Naive thymus-derived CD8-positive, alpha-beta T cell (primary cell): ENCODE measurements around the gene RILPL1. TPM values are rescaled to one million over a fixed set of nuclear protein-coding genes. Genes with fewer than 3 reads are reported as not detected.
"Not testable (repeated sequence)": the region's sequence is repeated elsewhere in the genome, so short reads cannot be mapped to it uniquely, and the experiment has no call there.

Source experiments
- ATAC-seq, 2 donors: fragments of 150-1000 bp; cut with Tn5 transposase in 1 of 2; sonication (Bioruptor Pico), chemical (Tn5 transposase) in 1 of 2; 1 replicate in 1 of 2; 2 replicates in 1 of 2; pipeline ENCODE4 v1.10.0; 2021; ENCODE audit warnings: mild to moderate bottlenecking in 2 of 2, moderate library complexity in 2 of 2
- POLR2A ChIA-PET: fragments of 350-600 bp; sonication (Branson Sonifier 250); formaldehyde crosslinking; loops from one replicate; lab custom pipeline; 2021; ENCODE audit warnings: antibody characterized with exemption; lab: Charles Lee
- DNase-seq, 10 donors: peaks; one replicate each; pipeline versions ENCODE4 v3.0.0 to v3.0.0-alpha.2; 2020 to 2022
- H3K27ac Mint-ChIP-seq, 10 donors: one replicate each; pipeline ENCODE4 v1.8.0; 2020 to 2022; ENCODE audit warnings: mild to moderate bottlenecking in 10 of 10, mixed read lengths in 10 of 10, moderate library complexity in 4 of 10, inconsistent platforms in 1 of 10
- H3K27me3 Mint-ChIP-seq, 5 donors: one replicate each; pipeline ENCODE4 v1.8.0; 2021 to 2022; ENCODE audit warnings: mixed read lengths in 5 of 5
- H3K36me3 Mint-ChIP-seq, 3 donors: one replicate each; pipeline ENCODE4 v1.8.0; 2020 to 2022; ENCODE audit warnings: mixed read lengths in 3 of 3, mild to moderate bottlenecking in 2 of 3, inconsistent platforms in 1 of 3
- H3K4me1 Mint-ChIP-seq, 4 donors: one replicate each; pipeline ENCODE4 v1.8.0; 2021 to 2022; ENCODE audit warnings: mixed read lengths in 4 of 4
- H3K4me3 Mint-ChIP-seq, 10 donors: one replicate each; pipeline ENCODE4 v1.8.0; 2020 to 2022; ENCODE audit warnings: mild to moderate bottlenecking in 10 of 10, mixed read lengths in 10 of 10, moderate library complexity in 6 of 10, inconsistent platforms in 1 of 10
- H3K9me3 Mint-ChIP-seq, 9 donors: one replicate each; pipeline ENCODE4 v1.8.0; 2020 to 2022; ENCODE audit warnings: mixed read lengths in 9 of 9, mild to moderate bottlenecking in 3 of 9, inconsistent platforms in 1 of 9, moderate library complexity in 1 of 9
- polyA plus RNA-seq, 3 donors: library from polyadenylated mRNA; unstranded; fragments of 300-500 nt; fragmentation: Illumina TruSeq; gene quantifications; one replicate each; pipeline ENCODE4 v1.2.3, GENCODE V29; 2021
- total RNA-seq, 8 experiments: library from RNA in 2 of 8; stranded (reverse) in 2 of 8; gene quantifications; one replicate each; pipeline ENCODE4 v1.2.3 and lab custom pipeline; 2021 to 2026

RILPL1 gene
- total and polyA plus RNA-seq, 5 experiments from 2014 or later, result 0.06 to 5.9 (median 0.24) TPM

GRCh38 chr12:123506059-123506842 is 27.3 kb downstream of the RILPL1 start:
- Mint-ChIP-seq H3K4me3 (no peak overlapping the region), H3K4me1 (peaks cover 0 to 5% (median 2%) of the 10 kb centered on the region in 4 donors), H3K27ac (peak overlapping the region in 1 of 10 donors; percentile 50), H3K9me3 (no peaks in the 10 kb centered on the region), H3K27me3 (peaks cover 0 to 1% (median 0%) of the 10 kb centered on the region in 5 donors), H3K36me3 (no peaks in the 10 kb centered on the region)
- DNase-seq, result peak in 1 of 10 donors; percentile 23
- POLR2A ChIA-PET, result no interaction called here
- no peak for ATAC-seq

DNA sequence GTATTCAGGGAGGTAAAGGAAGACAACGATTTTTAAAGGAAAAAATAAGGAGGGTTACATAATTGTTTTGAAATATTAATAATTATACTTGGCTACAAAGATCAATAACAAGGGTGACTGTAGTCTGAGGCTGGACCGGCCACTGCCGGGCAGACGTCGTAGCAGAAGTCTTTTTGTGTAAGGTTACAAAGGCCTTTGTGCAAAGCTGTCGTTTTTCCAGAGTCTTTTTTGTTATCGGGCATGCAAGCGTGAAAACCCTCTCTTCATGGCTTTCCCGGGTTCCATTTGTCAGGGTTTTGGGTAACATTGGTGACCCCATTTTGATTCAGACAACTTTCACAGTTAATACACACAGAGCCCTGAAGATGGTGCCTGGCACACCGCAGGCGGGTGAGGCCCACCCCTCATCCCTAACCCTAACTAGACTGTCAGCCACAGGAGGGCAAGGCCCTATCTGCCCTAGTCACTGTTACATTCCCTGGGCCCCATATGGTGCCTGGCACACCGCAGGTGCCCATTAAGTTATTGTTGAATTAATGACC is 31.3 kb downstream of the RILPL1 start:
- Mint-ChIP-seq H3K27ac (no peak overlapping the region), H3K27me3 (no peaks in the 10 kb centered on the region), H3K36me3 (peaks cover 0 to 6% (median 3%) of the 10 kb centered on the region in 3 donors), H3K4me3 (no peak overlapping the region), H3K4me1 (peaks cover 0 to 6% (median 0%) of the 10 kb centered on the region in 4 donors), H3K9me3 (no peaks in the 10 kb centered on the region)
- no peak for ATAC-seq
- no peak for DNase-seq
- POLR2A ChIA-PET, result no interaction called here

GRCh38 chr12:123499332-123499731 is 34.2 kb downstream of the RILPL1 start:
- DNase-seq, result no peak
- Mint-ChIP-seq H3K9me3 (no peaks in the 10 kb centered on the region), H3K4me1 (peaks cover 0 to 5% (median 0%) of the 10 kb centered on the region in 4 donors), H3K27me3 (no peaks in the 10 kb centered on the region), H3K27ac (peak overlapping the region in 2 of 10 donors; percentile 33 to 57), H3K4me3 (no peak overlapping the region), H3K36me3 (peaks cover 0 to 6% (median 5%) of the 10 kb centered on the region in 3 donors)
- POLR2A ChIA-PET, result no interaction called here
- ATAC-seq, result no peak

- Mint-ChIP-seq H3K4me1 (peaks cover 0 to 5% (median 0%) of the 10 kb centered on the region in 4 donors), H3K9me3 (no peaks in the 10 kb centered on the region), H3K36me3 (peaks cover 0 to 6% (median 5%) of the 10 kb centered on the region in 3 donors), H3K4me3 (no peak overlapping the region), H3K27ac (no peak overlapping the region), H3K27me3 (no peaks in the 10 kb centered on the region)
- no peak for ATAC-seq
- no peak for DNase-seq
- POLR2A ChIA-PET, result no interaction called here
These were observed 35.2 kb downstream of the RILPL1 start for GRCh38 chr12:123498126-123498825.

- H3K4me1 Mint-ChIP-seq, result peaks cover 0 to 5% (median 0%) of the 10 kb centered on the region in 4 donors
- H3K27me3 Mint-ChIP-seq, result no peaks in the 10 kb centered on the region
- DNase-seq (no peak), ATAC-seq (no peak)
- H3K36me3 Mint-ChIP-seq, result peaks cover 0 to 6% (median 5%) of the 10 kb centered on the region in 3 donors
- POLR2A ChIA-PET, result no interaction called here
- H3K4me3 Mint-ChIP-seq, result no peak overlapping the region
- H3K27ac Mint-ChIP-seq, result no peak overlapping the region
- H3K9me3 Mint-ChIP-seq, result no peaks in the 10 kb centered on the region
These were observed 36.5 kb downstream of the RILPL1 start for GRCh38 chr12:123497065-123497464.

DNA sequence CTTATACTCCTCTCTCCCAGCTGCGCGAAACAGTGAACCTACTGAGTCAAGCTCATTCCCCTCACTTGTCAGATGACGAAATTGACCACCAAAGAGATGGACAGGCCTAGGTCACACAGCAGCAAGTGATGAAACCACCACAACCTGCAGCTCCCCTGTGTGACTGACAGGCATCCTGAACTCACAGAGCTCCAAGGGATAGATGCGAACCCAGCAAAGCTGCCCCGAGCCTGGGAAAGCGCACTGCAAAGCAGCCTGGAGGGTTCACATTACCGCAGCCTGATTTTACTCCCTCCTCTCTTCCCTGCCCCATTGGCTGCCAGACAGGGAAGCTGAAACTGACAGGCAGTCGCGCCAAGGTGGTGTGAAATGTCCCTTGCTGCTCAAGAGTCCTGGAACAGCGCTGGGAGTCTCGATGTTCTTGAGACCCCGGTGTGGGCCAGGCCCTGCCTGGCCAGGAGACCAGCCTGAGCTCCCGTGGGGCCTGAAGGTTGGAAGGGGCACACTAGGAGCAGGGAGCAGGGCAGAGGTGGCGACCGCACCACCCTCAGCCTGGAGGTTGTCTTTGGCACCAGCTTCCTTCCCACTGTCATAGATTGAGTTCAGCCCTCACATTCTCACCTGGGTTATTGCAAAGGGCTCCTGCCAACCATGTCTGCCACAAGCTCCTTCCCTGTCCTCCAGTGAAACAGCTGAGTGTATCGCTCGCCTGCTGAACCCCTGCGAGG is 39.2 kb downstream of the RILPL1 start:
- POLR2A ChIA-PET, result interaction anchor here (0.6 to 1.1 kb wide), 2 partner anchors 36 to 164 kb away, joined by 3 to 5 read pairs; partner anchors contain the start of gene SNRNP35
- Mint-ChIP-seq H3K4me3 (no peak overlapping the region), H3K9me3 (no peaks in the 10 kb centered on the region), H3K27ac (peak overlapping the region in 1 of 10 donors; percentile 9), H3K36me3 (peaks cover 0 to 6% (median 5%) of the 10 kb centered on the region in 3 donors), H3K27me3 (no peaks in the 10 kb centered on the region), H3K4me1 (peaks cover 0 to 5% (median 0%) of the 10 kb centered on the region in 4 donors)
- DNase-seq, result no peak
- ATAC-seq, result no peak

GRCh38 chr12:123492339-123493039 is 41.0 kb downstream of the RILPL1 start:
- H3K27me3 Mint-ChIP-seq, H3K9me3 Mint-ChIP-seq, POLR2A ChIA-PET, H3K4me1 Mint-ChIP-seq, DNase-seq, H3K4me3 Mint-ChIP-seq, ATAC-seq, H3K36me3 Mint-ChIP-seq: not testable (repeated sequence)
- peak overlapping the region in 2 of 10 donors; percentile 2 to 69 for H3K27ac Mint-ChIP-seq

- peaks cover 0 to 2% (median 0%) of the 10 kb centered on the region in 4 donors for H3K4me1 Mint-ChIP-seq
- no peaks in the 10 kb centered on the region for H3K27me3 Mint-ChIP-seq
- no peak for ATAC-seq
- H3K9me3 Mint-ChIP-seq, result no peaks in the 10 kb centered on the region
- H3K27ac Mint-ChIP-seq, result no peak overlapping the region
- no peak for DNase-seq
- POLR2A ChIA-PET, result no interaction called here
- H3K4me3 Mint-ChIP-seq, result no peak overlapping the region
- H3K36me3 Mint-ChIP-seq, result no peaks in the 10 kb centered on the region
These were observed 42.0 kb downstream of the RILPL1 start for GRCh38 chr12:123491481-123491880.

DNA sequence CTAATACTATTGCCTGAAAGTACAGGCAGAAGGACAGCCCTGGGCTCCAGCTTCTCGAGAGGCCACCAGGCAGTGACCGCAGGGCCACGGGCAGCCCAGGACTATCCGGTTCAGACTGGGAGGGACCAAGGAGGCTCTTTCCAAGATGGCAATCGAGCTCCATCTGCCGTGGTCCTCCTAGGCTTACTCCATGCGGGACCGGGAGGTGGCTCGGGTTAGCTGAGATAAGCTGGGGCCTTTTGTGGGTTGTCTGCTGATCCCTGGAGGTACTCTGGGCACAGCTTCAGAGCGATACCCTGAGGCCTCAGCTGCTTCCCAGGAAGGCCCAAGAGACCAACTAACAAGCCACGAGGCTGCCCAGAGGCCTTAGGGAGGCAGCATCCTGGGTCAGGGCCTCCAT is 42.5 kb downstream of the RILPL1 start:
- no peak overlapping the region for H3K27ac Mint-ChIP-seq
- no peaks in the 10 kb centered on the region for H3K36me3 Mint-ChIP-seq
- ATAC-seq (no peak), DNase-seq (no peak)
- POLR2A ChIA-PET, result interaction anchor here (0.7 kb wide), 1 partner anchor 139 kb away, joined by 4 read pairs; no protein-coding TSS in a partner anchor
- no peaks in the 10 kb centered on the region for H3K9me3 Mint-ChIP-seq
- H3K4me1 Mint-ChIP-seq, result peaks cover 0 to 4% (median under 1%) of the 10 kb centered on the region in 4 donors
- no peaks in the 10 kb centered on the region for H3K27me3 Mint-ChIP-seq
- no peak overlapping the region for H3K4me3 Mint-ChIP-seq

DNA sequence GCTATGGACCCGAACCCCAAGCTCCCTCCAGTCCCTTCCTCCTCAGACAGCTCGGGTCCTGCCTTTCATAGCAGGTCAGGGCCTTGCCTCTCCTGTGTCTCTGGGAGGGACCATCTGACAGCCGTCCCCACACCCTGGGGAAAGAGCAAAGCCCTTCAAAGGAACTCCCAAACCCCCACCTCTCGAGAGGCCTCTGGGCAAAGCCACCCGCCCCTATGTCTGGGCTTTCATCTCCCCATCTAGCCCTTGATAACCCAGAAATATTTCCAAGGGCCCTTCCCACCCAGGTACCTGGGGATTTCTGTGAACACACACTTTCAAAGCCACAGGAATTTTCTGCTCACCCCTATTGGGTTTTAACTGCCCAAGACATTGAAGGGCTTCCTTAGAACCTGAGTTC is 43.4 kb downstream of the RILPL1 start:
- no peak for DNase-seq
- no peaks in the 10 kb centered on the region for H3K36me3 Mint-ChIP-seq
- no peak for ATAC-seq
- H3K9me3 Mint-ChIP-seq, result no peaks in the 10 kb centered on the region
- H3K4me3 Mint-ChIP-seq, result no peak overlapping the region
- peak overlapping the region in 1 of 10 donors; percentile 22 for H3K27ac Mint-ChIP-seq
- POLR2A ChIA-PET, result no interaction called here
- peaks cover 0 to 7% (median 3%) of the 10 kb centered on the region in 4 donors for H3K4me1 Mint-ChIP-seq
- H3K27me3 Mint-ChIP-seq, result no peaks in the 10 kb centered on the region

DNA sequence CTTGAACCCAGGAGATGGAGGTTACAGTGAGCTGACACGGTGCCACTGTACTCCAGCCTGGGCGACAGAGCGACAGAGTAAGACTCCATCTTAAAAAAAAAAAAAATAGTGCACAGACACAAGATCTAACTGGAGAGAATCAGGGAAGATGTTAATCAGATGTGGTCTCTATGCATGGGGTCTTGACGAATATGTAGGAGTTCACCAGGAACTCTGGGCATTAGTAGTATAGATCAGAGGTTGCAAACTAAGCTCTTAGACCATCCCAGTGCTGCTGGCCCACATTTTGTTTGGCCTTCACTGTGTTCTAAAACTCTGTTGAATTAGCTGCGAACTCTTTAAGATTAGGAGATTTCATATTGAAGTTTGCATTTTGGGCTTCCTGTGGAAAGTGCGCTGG is 43.9 kb downstream of the RILPL1 start:
- Mint-ChIP-seq H3K27me3 (no peaks in the 10 kb centered on the region), H3K4me1 (peaks cover 5 to 12% (median 7%) of the 10 kb centered on the region in 4 donors), H3K36me3 (no peaks in the 10 kb centered on the region), H3K27ac (peak overlapping the region in 1 of 10 donors; percentile 22), H3K4me3 (no peak overlapping the region), H3K9me3 (no peaks in the 10 kb centered on the region)
- POLR2A ChIA-PET, result interaction anchor here (1.2 kb wide), 1 partner anchor 14 kb away, joined by 4 read pairs; no protein-coding TSS in a partner anchor
- DNase-seq (no peak), ATAC-seq (no peak)
